Glomerular visceral epithelial cell (primary cell): Measurements from ENCODE around the gene ERFE.

Source experiments
- DNase-seq: peaks from one replicate; pipeline ENCODE4 v3.0.0-alpha.2; 2016; ENCODE audit errors: extremely low spot score

ERFE gene

GRCh38 chr2:238139196-238140039 is 19.4 kb upstream of the ERFE start:
- DNase-seq = no peak

GRCh38 chr2:238140040-238140439 is 18.7 kb upstream of the ERFE start:
- DNase-seq = no peak

GRCh38 chr2:238140721-238141540 is 17.8 kb upstream of the ERFE start:
- DNase-seq = no peak

- DNase-seq = peak; percentile 91
Measured at GRCh38 chr2:238141541-238142318, 17.0 kb upstream of the ERFE start.

GRCh38 chr2:238142382-238143205 is 16.2 kb upstream of the ERFE start:
- DNase-seq = peak; percentile 55

- peak; percentile 93 for DNase-seq
Measured at GRCh38 chr2:238143239-238143951, 15.4 kb upstream of the ERFE start.

GRCh38 chr2:238144262-238144661 is 14.5 kb upstream of the ERFE start:
- DNase-seq = no peak

- DNase-seq = no peak
Measured at GRCh38 chr2:238145046-238145445, 13.7 kb upstream of the ERFE start.

- no peak for DNase-seq
Measured at GRCh38 chr2:238145851-238146250, 12.9 kb upstream of the ERFE start.

GRCh38 chr2:238146884-238147544 is 11.8 kb upstream of the ERFE start:
- no peak for DNase-seq

GRCh38 chr2:238148981-238149380 is 9.8 kb upstream of the ERFE start:
- DNase-seq = no peak

- DNase-seq = no peak
Measured at GRCh38 chr2:238149841-238150572, 8.8 kb upstream of the ERFE start.

GRCh38 chr2:238150686-238151085 is 8.1 kb upstream of the ERFE start:
- DNase-seq = no peak

GRCh38 chr2:238151205-238151604 is 7.6 kb upstream of the ERFE start:
- no peak for DNase-seq

GRCh38 chr2:238151628-238152235 is 7.0 kb upstream of the ERFE start:
- DNase-seq = no peak

- DNase-seq = no peak
Measured at GRCh38 chr2:238152771-238153688, 5.7 kb upstream of the ERFE start.

- DNase-seq = no peak
Measured at GRCh38 chr2:238154570-238154969, 4.2 kb upstream of the ERFE start.
